Renal cortex interstitium (tissue), 11 donors: ENCODE measurements around the gene VEGFA. TPM values are rescaled to one million over a fixed set of nuclear protein-coding genes. Genes with fewer than 3 reads are reported as not detected.

Experiments used
- DNase-seq, 11 donors: peaks; one replicate each; pipeline ENCODE4 v3.0.0-alpha.2; 2013; ENCODE audit warnings: low read depth in 9 of 11, low spot score in 4 of 11; ENCODE audit errors: extremely low read depth in 1 of 11
- polyA plus RNA-seq, 3 donors: library from polyadenylated mRNA; unstranded; fragments of 120-200 nt; gene quantifications; one replicate each; pipeline ENCODE4 v1.2.1, GENCODE V29; 2013; ENCODE audit not compliant: insufficient read length in 3 of 3

The VEGFA gene
- polyA plus RNA-seq, 3 donors = 293 to 424 (median 310) TPM

DNA sequence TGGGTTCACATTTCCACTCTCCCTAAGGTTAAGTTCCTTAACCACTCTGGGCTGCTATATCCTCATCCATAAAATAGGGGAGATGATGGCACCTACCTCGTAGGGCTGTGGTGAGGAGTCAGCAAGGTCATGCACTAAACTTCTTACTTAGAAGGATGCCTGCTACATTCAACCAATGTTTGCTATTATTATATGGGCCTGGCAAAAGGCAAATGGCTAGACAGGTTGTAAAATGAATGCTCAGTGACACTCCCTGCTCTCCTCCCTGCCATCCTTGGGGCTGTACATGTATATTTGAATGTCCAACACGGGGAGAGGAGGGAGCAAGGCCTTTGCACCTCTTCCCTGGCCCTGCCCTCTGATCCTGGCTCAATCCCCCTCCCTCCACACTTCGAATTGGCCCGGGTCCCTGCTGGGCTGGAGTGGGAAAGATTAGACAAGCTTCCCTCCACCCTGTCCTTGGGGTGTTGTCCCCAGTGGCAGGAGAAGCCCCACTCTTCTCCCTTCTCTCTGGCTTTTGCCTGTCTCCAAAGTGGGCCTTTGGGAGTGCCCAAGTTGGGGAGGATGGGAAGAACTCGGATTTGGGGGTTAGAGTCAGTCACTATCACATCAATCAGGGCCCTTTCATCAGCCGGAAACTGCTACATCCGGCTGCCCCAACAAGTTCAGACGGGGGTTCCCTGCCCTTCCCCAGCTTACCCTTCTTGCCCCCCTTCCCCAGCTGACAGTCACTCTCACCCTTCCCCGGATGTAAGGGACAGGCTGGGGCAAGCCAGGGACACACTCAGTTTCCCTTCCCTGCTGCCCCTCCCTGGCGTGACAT, 36.3 kb upstream of the VEGFA start:
- no peak for DNase-seq

DNA sequence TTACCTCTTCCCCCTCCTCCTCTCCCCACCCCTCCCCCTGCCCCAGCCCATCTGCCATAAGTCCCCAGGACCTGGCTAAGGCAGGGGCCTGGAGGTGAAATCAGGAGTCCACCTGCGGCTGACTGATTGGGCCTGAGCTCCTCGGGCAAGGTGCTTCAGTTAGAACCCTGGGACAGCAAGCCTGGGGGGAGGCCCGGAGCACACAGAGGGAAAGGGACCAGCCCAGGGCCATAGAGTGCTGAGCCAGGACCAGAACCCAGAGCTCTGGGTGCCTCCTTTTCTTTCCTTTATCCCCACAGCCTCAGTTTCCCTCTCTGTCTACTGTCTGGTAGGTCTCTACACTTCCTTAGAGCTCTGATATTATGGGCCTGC, 35.7 kb upstream of the VEGFA start:
- no peak for DNase-seq

GRCh38 chr6:43735642-43736199, 34.3 kb upstream of the VEGFA start:
- DNase-seq = no peak

- DNase-seq = no peak
These were observed 33.7 kb upstream of the VEGFA start for GRCh38 chr6:43736211-43736786.

DNA sequence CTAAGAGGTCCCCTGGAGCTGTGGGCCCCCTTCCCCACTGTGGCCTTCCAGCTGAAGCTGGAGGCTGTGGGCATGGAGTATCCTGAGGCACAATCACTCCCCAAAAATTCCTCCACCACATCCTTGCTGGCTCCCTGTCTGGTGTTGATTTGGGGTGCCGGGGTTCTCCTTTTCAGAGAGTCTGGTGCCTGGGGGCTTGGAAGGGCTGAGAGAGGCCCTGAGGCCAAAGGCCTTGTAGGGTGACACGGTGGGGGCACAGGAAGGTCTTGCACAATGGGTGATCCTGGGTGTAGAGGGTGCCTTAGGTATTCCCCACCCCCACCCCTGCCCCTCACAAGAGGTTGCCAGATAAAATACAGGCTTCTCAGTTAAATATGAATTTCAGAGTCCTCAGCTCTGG, 33.2 kb upstream of the VEGFA start:
- DNase-seq = no peak

GRCh38 chr6:43737272-43738081, 32.5 kb upstream of the VEGFA start:
- DNase-seq = no peak

DNA sequence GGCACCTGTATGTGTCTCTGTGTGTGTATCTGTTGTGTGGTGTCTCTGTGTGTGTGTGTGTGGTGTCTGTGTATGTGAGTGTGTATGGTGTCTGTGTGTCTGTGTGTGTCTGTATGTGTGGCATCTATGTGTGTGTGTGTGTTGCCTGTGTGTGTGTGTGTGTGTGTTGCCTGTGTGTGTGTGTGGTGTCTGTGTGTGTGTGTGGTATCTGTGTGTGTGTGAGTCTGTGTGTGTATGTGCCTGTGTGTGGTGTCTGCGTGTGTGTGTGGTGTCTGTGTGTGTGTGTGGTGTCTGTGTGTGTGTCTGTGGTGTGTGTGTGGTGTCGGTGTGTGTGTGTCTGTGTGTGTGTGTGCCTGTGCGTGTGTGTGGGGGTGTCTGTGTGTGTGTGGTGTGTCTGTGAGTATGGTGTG, 31.7 kb upstream of the VEGFA start:
- DNase-seq = no peak

- DNase-seq = no peak
These were observed 31.0 kb upstream of the VEGFA start for GRCh38 chr6:43738877-43739641.

GRCh38 chr6:43739642-43740091, 30.3 kb upstream of the VEGFA start:
- no peak for DNase-seq

GRCh38 chr6:43740321-43740960, 29.6 kb upstream of the VEGFA start:
- no peak for DNase-seq

- DNase-seq = no peak
These were observed 28.8 kb upstream of the VEGFA start for GRCh38 chr6:43740961-43741764.

DNA sequence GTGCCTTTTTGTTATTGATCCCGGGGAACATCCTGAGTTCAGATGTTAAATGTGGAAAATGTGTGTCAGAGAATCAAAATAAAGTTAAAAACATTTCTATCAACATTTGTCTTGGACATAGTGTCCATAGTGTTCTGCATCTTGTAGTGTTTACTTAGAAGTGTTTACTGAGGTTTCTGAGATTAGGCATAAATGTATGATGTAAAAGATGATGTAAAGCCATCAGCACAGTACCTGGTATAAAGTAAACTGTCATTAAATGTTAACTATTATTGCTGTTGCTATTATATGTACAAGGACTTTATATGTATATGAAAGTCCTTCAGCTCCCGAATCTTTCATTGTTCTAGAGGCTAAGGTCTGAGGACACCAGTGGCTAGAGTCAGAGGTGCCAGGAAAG, 28.2 kb upstream of the VEGFA start:
- no peak for DNase-seq

DNA sequence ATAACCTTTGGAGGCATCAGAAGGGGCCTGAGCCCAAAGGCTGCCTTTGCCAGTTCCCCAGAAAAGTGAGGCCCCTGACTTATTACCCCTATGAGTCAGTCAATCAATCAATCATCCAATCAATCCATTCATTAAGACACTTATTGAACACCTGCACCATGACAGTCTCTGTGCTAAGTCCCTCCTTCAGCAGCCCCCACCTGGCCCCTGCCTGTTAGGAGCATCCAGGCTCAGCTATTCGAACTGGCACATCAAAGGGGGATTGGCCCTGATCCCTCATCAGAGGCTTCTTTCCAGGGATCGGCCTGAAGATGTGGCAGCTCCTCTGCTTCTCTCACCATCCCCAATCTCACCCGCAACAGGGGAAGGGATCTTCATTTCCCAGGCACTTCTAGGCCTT, 27.7 kb upstream of the VEGFA start:
- no peak for DNase-seq

DNA sequence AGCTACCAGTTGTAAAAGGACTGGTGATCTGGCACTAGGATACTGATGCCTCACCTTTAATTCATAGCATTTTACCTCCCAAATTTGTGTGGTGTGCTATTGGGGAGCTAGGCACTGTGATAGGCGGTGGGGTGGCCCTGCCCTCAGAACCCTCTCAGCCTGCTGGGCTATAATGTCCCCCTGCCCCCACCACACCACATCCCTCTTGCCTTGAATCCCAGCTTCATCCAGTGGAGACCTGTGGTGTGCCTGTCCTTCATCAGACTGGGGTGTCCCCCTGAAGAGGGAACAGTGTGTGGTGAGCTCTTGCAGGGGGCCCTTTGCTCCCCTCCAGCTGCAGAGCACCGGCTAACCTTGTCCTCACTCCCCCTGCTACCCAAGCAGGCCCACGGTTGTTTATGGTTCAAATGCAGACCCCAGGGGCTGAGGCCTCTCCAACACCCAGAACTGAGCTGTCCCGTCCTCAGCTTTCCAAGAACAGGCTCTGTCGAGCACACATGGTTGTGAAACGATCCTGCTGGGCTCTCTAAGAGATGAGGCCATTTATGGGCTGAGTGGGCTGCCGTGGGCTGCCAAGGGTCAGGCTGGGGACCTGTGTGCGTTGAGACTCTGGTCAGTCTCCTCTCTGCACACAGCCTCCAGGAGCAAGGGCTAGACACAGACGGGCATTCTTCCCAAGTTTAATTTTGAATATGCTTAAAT, 26.9 kb upstream of the VEGFA start:
- DNase-seq = no peak

DNA sequence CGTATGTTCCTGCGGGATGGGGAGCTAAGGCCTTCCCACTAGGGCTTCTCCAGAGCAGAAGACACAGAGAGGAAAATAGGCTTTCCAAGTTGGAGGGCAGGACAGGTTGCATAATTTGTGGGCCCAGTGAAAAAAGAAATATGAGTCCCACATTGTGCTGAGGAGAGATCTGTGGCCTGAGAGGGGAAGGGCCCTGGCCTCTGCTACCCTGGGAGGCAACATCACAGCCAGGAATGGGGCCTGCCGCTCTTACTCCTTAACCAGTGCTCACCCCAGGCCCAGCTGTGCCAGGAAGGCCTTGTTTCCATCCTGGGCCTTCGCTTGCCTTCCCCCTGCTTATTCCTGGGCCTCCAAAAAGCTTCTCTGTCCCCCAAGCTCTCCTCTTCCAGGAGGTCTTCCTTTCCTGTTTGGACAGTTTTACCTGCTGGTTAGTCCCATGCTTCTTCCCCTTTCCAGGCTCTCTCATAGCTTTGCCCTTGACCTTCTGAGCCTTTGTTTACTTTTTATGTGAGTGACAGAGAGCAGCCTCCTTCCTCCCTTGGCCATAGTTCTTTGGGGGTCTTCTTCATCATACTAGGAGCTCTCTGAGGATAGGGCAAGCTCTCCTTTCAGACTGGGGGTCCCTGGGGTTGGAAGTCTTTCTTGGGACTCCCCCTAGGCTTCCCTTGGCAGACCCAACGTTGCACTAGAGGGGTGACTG, 26.2 kb upstream of the VEGFA start:
- no peak for DNase-seq

GRCh38 chr6:43744491-43744890, 25.5 kb upstream of the VEGFA start:
- no peak for DNase-seq
